ENCODE results near the gene ATP6V0C. TPM values are rescaled to one million over a fixed set of nuclear protein-coding genes. Genes with fewer than 3 reads are reported as not detected.

Gene ATP6V0C
- total and polyA plus RNA-seq, 2 of the 13 experiments (the other 11 are each of a cell fraction or from before 2014, with no cell fraction given): 10.4 to 20.1 TPM

DNA sequence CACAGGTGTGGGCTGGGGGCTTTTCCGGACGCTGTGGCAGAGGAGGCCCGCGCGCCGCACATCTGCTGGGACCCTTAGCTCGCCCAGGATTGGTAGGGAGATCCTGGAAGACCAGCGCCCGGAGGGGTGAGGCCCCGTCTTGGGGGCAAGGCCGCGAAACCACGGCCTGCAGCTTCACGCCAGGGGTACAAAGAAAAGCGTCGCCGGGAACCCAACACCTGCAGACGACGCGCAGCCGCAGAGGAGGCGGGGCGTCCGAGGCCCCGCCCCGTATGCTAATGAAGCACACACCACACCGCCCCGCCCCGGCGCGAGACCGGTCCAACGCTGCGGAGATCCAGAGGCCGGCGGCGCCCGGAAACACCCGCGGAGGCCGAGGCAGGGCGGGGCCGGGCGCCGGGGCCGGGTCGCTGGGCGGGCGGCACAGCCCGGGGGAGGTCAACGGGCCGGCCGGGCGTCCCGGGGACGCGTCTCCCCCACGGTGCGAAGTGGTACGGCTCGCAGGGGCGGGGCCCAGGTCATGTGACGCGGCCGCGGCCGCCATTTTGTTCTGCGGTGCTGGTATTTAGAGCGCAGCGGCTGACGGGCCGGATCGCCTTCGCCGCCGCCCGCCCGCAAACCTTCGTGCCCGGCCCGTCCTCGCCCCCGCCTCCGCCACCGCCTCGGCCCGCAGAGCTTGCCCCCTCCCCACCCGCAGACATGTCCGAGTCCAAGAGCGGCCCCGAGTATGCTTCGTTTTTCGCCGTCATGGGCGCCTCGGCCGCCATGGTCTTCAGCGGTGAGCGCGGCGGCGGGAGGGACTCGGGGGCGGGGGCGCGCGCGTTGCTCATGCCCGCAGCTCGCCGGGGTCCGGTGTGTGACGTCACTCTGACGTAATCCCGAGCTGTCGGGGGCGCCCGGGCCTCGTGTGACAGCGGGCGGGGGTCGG is at the start of gene ATP6V0C (continued):
- TF ChIP-seq, protein P1, sequence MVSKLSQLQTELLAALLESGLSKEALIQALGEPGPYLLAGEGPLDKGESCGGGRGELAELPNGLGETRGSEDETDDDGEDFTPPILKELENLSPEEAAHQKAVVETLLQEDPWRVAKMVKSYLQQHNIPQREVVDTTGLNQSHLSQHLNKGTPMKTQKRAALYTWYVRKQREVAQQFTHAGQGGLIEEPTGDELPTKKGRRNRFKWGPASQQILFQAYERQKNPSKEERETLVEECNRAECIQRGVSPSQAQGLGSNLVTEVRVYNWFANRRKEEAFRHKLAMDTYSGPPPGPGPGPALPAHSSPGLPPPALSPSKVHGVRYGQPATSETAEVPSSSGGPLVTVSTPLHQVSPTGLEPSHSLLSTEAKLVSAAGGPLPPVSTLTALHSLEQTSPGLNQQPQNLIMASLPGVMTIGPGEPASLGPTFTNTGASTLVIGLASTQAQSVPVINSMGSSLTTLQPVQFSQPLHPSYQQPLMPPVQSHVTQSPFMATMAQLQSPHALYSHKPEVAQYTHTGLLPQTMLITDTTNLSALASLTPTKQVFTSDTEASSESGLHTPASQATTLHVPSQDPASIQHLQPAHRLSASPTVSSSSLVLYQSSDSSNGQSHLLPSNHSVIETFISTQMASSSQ (IDR thresholded peaks at IDR 0.05; ENCODE audit: low read depth): no peak
- TF ChIP-seq, protein P1 (CRISPR knock-in tag; IDR thresholded peaks at IDR 0.05; ENCODE audit: borderline replicate concordance): no peak; the same call in 1 of the 2 replicates
- TF ChIP-seq, protein P2, sequence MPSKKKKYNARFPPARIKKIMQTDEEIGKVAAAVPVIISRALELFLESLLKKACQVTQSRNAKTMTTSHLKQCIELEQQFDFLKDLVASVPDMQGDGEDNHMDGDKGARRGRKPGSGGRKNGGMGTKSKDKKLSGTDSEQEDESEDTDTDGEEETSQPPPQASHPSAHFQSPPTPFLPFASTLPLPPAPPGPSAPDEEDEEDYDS (CRISPR knock-in tag; IDR thresholded peaks at IDR 0.05): peak; percentile 93
- TF ChIP-seq, protein P3, sequence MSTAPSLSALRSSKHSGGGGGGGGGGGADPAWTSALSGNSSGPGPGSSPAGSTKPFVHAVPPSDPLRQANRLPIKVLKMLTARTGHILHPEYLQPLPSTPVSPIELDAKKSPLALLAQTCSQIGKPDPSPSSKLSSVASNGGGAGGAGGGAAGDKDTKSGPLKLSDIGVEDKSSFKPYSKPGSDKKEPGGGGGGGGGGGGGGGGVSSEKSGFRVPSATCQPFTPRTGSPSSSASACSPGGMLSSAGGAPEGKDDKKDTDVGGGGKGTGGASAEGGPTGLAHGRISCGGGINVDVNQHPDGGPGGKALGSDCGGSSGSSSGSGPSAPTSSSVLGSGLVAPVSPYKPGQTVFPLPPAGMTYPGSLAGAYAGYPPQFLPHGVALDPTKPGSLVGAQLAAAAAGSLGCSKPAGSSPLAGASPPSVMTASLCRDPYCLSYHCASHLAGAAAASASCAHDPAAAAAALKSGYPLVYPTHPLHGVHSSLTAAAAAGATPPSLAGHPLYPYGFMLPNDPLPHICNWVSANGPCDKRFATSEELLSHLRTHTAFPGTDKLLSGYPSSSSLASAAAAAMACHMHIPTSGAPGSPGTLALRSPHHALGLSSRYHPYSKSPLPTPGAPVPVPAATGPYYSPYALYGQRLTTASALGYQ (CRISPR knock-in tag; IDR thresholded peaks at IDR 0.05): no peak
- TF ChIP-seq STAT5B (CRISPR knock-in tag; IDR thresholded peaks at IDR 0.05) (no peak), ZNF589 (CRISPR knock-in tag; conservative IDR thresholded peaks at IDR 0.05) (no peak), ZFP82 (CRISPR knock-in tag; IDR thresholded peaks at IDR 0.05; ENCODE audit: borderline replicate concordance) (peak; percentile 68; the same call in 1 of the 2 replicates), FLYWCH1 (CRISPR knock-in tag; IDR thresholded peaks at IDR 0.05) (no peak), ISL2 (CRISPR knock-in tag; IDR thresholded peaks at IDR 0.05) (no peak; the same call in 1 of the 2 replicates), ZNF101 (CRISPR knock-in tag; IDR thresholded peaks at IDR 0.05; ENCODE audit: borderline replicate concordance, low read depth) (no peak)
- TF ChIP-seq, protein P4, sequence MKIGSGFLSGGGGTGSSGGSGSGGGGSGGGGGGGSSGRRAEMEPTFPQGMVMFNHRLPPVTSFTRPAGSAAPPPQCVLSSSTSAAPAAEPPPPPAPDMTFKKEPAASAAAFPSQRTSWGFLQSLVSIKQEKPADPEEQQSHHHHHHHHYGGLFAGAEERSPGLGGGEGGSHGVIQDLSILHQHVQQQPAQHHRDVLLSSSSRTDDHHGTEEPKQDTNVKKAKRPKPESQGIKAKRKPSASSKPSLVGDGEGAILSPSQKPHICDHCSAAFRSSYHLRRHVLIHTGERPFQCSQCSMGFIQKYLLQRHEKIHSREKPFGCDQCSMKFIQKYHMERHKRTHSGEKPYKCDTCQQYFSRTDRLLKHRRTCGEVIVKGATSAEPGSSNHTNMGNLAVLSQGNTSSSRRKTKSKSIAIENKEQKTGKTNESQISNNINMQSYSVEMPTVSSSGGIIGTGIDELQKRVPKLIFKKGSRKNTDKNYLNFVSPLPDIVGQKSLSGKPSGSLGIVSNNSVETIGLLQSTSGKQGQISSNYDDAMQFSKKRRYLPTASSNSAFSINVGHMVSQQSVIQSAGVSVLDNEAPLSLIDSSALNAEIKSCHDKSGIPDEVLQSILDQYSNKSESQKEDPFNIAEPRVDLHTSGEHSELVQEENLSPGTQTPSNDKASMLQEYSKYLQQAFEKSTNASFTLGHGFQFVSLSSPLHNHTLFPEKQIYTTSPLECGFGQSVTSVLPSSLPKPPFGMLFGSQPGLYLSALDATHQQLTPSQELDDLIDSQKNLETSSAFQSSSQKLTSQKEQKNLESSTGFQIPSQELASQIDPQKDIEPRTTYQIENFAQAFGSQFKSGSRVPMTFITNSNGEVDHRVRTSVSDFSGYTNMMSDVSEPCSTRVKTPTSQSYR (CRISPR knock-in tag; IDR thresholded peaks at IDR 0.05; ENCODE audit: borderline replicate concordance): no peak
- TF ChIP-seq, protein P5, sequence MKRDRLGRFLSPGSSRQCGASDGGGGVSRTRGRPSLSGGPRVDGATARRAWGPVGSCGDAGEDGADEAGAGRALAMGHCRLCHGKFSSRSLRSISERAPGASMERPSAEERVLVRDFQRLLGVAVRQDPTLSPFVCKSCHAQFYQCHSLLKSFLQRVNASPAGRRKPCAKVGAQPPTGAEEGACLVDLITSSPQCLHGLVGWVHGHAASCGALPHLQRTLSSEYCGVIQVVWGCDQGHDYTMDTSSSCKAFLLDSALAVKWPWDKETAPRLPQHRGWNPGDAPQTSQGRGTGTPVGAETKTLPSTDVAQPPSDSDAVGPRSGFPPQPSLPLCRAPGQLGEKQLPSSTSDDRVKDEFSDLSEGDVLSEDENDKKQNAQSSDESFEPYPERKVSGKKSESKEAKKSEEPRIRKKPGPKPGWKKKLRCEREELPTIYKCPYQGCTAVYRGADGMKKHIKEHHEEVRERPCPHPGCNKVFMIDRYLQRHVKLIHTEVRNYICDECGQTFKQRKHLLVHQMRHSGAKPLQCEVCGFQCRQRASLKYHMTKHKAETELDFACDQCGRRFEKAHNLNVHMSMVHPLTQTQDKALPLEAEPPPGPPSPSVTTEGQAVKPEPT (CRISPR knock-in tag; IDR thresholded peaks at IDR 0.05; ENCODE audit: low read depth): no peak
